ENCODE data around the gene CTSA.

- TF ChIP-seq RCOR1 (IDR thresholded peaks at IDR 0.05; ENCODE audit: insufficient replicate concordance, low read length) (no peak), CTCF (conservative IDR thresholded peaks at IDR 0.05; ENCODE audit: low read depth, low read length) (no peak), POLR2A (IDR thresholded peaks at IDR 0.05; ENCODE audit: low read depth, low read length) (no peak), RAD21 (IDR thresholded peaks at IDR 0.05; ENCODE audit: low read length) (no peak), SMC3 (IDR thresholded peaks at IDR 0.05; ENCODE audit: low read depth, low read length) (no peak), RFX5 (IDR thresholded peaks at IDR 0.05; ENCODE audit: low read depth, low read length) (no peak), BHLHE40 (IDR thresholded peaks at IDR 0.05; ENCODE audit: low read depth, low read length) (no peak), FOS (IDR thresholded peaks at IDR 0.05; ENCODE audit: low read depth, low read length) (no peak), MAFK (IDR thresholded peaks at IDR 0.05; ENCODE audit: low read depth, low read length) (no peak), NFE2L2 (IDR thresholded peaks at IDR 0.05; ENCODE audit: low read depth, low read length) (no peak), CEBPB (IDR thresholded peaks at IDR 0.05; ENCODE audit: low read depth, low read length) (no peak)
These were observed 16.9 kb downstream of the CTSA start for GRCh38 chr20:45908084-45908483.
